Tibial artery (tissue), 4 donors: ENCODE measurements around the gene TPRG1.
A peak's percentile ranks its signal among the peaks of the same experiment; 100 is the strongest.

Source experiments
- DNase-seq, 2 donors: peaks; one replicate each; pipeline ENCODE4 v3.0.0-alpha.2; 2019
- H3K27ac ChIP-seq, 2 donors: fragments of 200-600 bp; sonication (generic) in 1 of 2; 1 replicate in 1 of 2; 2 replicates in 1 of 2; pipeline ENCODE4 v1.5.1; 2018 to 2019; ENCODE audit warnings: mild to moderate bottlenecking in 1 of 2
- H3K27me3 ChIP-seq, 2 donors: fragments of 200-600 bp; sonication (generic) in 1 of 2; one replicate each; pipeline versions ENCODE4 v1.5.1 to v1.6.0; 2016 to 2019
- H3K36me3 ChIP-seq, 3 donors: fragments of 200-600 bp; sonication (generic) in 2 of 3; one replicate each; pipeline ENCODE4 v1.5.1; 2016 to 2019; ENCODE audit warnings: mild to moderate bottlenecking in 2 of 3
- H3K4me1 ChIP-seq, 4 donors: fragments of 200-600 bp; sonication (generic) in 2 of 4; 1 replicate in 3 of 4; 2 replicates in 1 of 4; pipeline ENCODE4 v1.5.1; 2016 to 2019
- H3K4me3 ChIP-seq, 2 donors: fragments of 200-600 bp; sonication (generic) in 1 of 2; 1 replicate in 1 of 2; 2 replicates in 1 of 2; pipeline ENCODE4 v1.5.1; 2018 to 2019; ENCODE audit warnings: mild to moderate bottlenecking in 2 of 2
- H3K9me3 ChIP-seq, 3 donors: fragments of 200-600 bp; sonication (generic) in 1 of 3; one replicate each; pipeline ENCODE4 v1.5.1; 2016 to 2019
- intact Hi-C: fragments of 100-400 bp; cut with DNase I; formaldehyde crosslinking; loops from one replicate; pipeline ENCODE4 v1.15.0; 2023; ENCODE audit warnings: low total_unique reads
- TF ChIP-seq, protein P1 (sequence below), 2 experiments: fragments of 200-600 bp in 1 of 2; fragments of 450-650 bp in 1 of 2; IDR thresholded peaks; one replicate each; pipeline ENCODE4 v1.5.1; 2017 to 2019; ENCODE audit warnings: antibody characterized with exemption in 2 of 2, mild to moderate bottlenecking in 1 of 2, moderate library complexity in 1 of 2

TPRG1 gene

DNA sequence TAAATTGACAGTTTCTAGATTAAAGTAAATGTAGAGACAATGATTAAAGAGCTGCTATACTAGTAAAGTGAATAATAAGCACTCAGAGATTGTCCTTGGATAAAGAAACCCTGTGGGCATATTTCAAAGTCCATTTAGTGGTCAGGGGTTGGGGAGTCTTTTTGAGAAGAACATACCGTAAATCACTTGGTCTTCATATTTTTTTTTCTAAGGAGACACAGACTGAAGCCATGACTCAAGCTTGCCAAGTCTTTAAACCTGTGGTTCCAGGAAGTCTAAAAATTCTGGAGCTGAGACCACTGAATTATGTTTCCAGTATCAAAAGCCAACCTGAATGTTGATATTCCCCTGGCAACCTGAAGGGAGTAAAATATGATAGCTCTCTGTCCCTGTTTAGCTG lies 171.0 kb downstream of the TPRG1 start:
- Histone ChIP-seq H3K4me1 (peaks cover 0 to 7% (median 1%) of the 10 kb centered on the region in 4 donors), H3K36me3 (no peaks in the 10 kb centered on the region), H3K4me3 (no peak overlapping the region), H3K27ac (no peak overlapping the region), H3K27me3 (no peaks in the 10 kb centered on the region), H3K9me3 (no peaks in the 10 kb centered on the region)
- TF ChIP-seq, protein P1, sequence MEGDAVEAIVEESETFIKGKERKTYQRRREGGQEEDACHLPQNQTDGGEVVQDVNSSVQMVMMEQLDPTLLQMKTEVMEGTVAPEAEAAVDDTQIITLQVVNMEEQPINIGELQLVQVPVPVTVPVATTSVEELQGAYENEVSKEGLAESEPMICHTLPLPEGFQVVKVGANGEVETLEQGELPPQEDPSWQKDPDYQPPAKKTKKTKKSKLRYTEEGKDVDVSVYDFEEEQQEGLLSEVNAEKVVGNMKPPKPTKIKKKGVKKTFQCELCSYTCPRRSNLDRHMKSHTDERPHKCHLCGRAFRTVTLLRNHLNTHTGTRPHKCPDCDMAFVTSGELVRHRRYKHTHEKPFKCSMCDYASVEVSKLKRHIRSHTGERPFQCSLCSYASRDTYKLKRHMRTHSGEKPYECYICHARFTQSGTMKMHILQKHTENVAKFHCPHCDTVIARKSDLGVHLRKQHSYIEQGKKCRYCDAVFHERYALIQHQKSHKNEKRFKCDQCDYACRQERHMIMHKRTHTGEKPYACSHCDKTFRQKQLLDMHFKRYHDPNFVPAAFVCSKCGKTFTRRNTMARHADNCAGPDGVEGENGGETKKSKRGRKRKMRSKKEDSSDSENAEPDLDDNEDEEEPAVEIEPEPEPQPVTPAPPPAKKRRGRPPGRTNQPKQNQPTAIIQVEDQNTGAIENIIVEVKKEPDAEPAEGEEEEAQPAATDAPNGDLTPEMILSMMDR (IDR thresholded peaks at IDR 0.05), result no peak
- no peak for DNase-seq
- intact Hi-C loops, result no loop called here

DNA sequence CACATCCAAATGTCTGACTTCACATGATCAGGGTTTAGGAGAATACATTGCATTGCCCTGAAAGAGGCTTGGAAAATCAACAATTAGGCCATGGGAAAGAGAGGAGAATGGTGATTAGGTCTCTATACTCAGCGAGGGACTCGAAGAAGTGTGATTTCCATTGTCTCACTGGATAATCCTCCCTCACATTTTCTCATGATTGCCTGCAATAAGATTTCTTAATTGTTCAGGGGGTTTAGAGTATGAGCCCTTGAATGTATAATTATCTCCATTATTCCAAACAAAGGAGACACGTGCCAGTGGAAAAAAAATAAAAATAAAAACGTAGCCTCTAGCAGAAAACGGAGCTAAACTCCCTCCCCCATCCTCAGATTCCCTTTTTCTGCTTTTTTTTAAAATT lies 173.2 kb downstream of the TPRG1 start:
- H3K36me3 ChIP-seq, result no peaks in the 10 kb centered on the region
- TF ChIP-seq, protein P1 (IDR thresholded peaks at IDR 0.05), result no peak
- DNase-seq, result no peak
- intact Hi-C loops, result no loop called here
- peaks cover 0 to 7% (median 2%) of the 10 kb centered on the region in 4 donors for H3K4me1 ChIP-seq
- no peaks in the 10 kb centered on the region for H3K9me3 ChIP-seq
- no peak overlapping the region for H3K27ac ChIP-seq
- H3K4me3 ChIP-seq, result no peak overlapping the region
- no peaks in the 10 kb centered on the region for H3K27me3 ChIP-seq

DNA sequence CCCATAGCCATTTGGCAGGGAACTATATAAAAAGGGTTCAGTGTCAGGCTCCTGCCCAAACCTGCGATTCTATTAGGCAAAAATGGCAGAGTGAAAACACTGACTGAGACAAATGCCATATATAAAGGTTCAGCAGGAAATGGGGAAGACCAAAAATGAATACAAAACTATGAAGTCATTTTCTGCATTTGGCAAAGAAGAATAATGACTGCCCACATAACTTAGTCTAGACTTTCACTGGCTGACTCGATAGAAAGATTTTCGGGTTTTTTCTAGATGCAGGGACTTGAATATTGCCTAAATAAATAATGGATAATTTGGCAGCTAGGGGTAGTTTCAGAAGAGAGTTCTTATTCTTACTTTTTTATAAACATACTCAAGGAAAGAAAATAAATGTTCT lies 178.0 kb downstream of the TPRG1 start:
- no peaks in the 10 kb centered on the region for H3K9me3 ChIP-seq
- H3K4me1 ChIP-seq, result peaks cover 0 to 17% (median 6%) of the 10 kb centered on the region in 4 donors
- no peak overlapping the region for H3K4me3 ChIP-seq
- H3K36me3 ChIP-seq, result no peaks in the 10 kb centered on the region
- intact Hi-C loops, result no loop called here
- no peak for DNase-seq
- TF ChIP-seq, protein P1 (IDR thresholded peaks at IDR 0.05), result no peak
- no peaks in the 10 kb centered on the region for H3K27me3 ChIP-seq
- peak overlapping the region; percentile 21 to 32 for H3K27ac ChIP-seq

DNA sequence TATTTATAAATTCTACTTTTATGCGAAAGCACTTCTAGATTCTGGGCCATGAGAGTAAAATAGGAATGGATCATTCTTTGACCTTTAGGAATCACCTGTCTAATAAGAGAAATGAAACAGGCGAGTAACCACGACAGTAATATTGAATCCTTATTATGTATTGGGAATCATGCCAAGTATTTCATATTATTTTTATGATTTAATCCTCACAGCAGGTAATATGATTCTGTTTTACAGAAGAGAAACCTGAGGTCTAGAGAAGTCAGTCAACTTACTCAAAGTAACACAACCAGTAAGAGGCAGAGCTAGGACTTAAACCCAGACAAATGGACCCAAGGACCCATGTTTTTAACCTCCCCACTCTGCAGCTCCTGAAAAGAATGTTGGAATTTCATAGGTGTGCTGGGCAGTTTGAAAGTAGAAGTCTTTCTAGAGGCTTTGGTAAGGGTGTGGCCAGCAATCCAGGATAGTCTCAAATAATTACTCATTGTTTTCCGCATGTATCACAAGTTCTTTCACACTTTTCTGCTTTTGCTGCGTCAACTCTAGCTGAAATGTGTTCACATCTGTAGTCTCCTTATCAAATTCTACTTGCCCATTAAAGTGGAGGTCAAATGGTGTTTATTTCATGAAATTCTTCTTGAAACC lies 181.7 kb downstream of the TPRG1 start:
- Histone ChIP-seq H3K27me3 (no peaks in the 10 kb centered on the region), H3K4me3 (no peak overlapping the region), H3K4me1 (peaks cover 0 to 31% (median 21%) of the 10 kb centered on the region in 4 donors), H3K9me3 (no peaks in the 10 kb centered on the region), H3K36me3 (no peaks in the 10 kb centered on the region), H3K27ac (no peak overlapping the region)
- DNase-seq, result no peak
- intact Hi-C loops, result no loop called here
- TF ChIP-seq, protein P1 (IDR thresholded peaks at IDR 0.05), result no peak

DNA sequence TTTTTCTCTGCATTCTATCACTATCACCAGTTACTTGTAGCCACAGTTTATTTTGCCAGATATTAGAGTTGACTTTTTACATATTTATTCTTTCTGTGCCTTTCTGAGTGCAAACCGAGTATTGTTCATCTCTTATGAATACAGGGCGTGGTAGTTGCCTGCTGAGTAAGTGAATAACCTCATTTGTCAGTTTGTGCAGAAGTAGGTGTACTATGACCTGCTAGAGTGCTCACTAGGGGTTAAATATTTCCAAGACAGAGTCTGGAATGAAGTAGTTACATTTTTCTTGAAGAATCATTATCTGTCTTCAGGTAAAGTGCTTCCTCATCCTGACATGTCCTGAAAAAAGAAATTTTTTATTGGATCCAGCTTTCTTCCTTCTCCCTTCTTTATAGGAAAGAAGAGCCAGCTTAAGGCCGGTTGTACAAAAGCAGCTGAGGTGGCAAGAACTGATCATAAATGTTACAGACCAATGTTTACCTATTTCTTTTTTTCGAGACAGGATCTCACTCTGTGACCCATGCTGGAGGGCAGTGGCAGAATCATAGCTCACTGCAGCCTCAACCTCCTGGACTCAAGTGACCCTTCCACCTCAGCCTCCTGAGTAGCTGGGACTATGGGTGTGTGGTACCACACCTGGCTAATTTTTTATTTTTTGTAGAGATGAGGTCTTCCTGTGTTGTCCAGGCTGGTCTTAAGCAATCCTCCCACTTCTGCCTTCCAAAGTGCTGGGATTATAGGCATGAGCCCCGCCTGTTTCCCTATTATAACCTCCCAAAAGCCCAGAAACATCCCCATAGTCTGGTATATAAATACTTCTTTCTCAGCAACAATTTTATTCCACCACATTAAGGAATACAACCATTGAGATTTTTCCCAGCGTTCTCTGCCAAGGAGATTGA lies 182.5 kb downstream of the TPRG1 start:
- Histone ChIP-seq H3K27ac (peak overlapping the region; percentile 47 to 55), H3K4me1 (peaks cover 0 to 30% (median 21%) of the 10 kb centered on the region in 4 donors), H3K9me3 (no peaks in the 10 kb centered on the region), H3K36me3 (no peaks in the 10 kb centered on the region), H3K4me3 (no peak overlapping the region), H3K27me3 (no peaks in the 10 kb centered on the region)
- no peak for DNase-seq
- TF ChIP-seq, protein P1 (IDR thresholded peaks at IDR 0.05), result no peak
- intact Hi-C loops, result no loop called here
